VCaP (cell line): ENCODE data around the gene NDFIP2.

Experiments used
- H3K27ac ChIP-seq: fragments of 450-650 bp; 2 replicates; pipeline ENCODE4 v1.5.1; 2017
- CTCF ChIP-seq: fragments of 450-650 bp; conservative IDR thresholded peaks from 2 replicates; pipeline ENCODE4 v1.5.1; 2017; ENCODE audit warnings: mild to moderate bottlenecking, moderate library complexity

NDFIP2 gene

GRCh38 chr13:79442221-79442620 is 38.7 kb upstream of the NDFIP2 start:
- TF ChIP-seq CTCF, result no peak
- peak overlapping the region; percentile 57 for H3K27ac ChIP-seq

DNA sequence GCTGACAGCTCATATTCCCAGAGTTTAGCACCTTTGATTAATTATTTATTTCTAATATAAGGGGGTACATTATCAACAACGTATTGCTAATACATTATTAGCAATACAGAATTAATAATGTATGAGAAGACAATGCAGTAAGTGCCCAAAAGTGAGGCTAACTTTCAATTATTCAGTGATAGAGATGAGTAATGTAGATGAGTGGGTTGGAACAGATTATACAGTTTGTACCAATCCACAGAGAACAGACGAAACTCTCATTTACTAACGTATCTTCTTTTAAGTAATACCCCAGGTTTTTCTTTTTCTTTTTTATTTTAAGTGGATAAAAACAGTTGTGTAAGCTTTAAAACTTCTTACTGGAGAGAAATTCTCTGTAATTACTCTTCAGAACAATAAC is 38.2 kb upstream of the NDFIP2 start:
- no peak for TF ChIP-seq CTCF
- H3K27ac ChIP-seq, result peak overlapping the region; percentile 57; the same call in 1 of the 2 replicates

- no peak for TF ChIP-seq CTCF
- H3K27ac ChIP-seq, result no peak overlapping the region; the same call in 1 of the 2 replicates
Observed at GRCh38 chr13:79445968-79446645, 34.8 kb upstream of the NDFIP2 start.

DNA sequence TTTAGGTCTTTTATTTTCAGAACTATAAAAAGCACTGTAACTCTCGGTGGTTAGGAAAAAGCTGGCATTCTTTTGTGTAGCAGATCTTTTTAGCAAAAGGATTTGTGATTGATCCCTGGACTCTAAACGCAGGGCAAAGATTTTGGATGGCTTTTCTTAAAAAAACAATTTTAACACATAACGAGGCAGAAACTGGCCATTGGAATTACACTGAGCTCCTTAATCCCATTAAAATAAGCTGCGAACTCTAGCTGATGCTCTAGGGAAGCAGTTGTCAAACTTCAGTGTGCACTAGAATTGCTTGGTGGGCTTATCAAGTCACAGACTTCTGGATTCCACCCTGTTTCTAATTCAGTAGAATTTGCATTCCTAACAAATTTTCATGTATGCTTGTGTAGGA is 33.8 kb upstream of the NDFIP2 start:
- no peak overlapping the region for H3K27ac ChIP-seq
- TF ChIP-seq CTCF, result no peak

- H3K27ac ChIP-seq, result no peak overlapping the region
- no peak for TF ChIP-seq CTCF
Observed at GRCh38 chr13:79447741-79448140, 33.2 kb upstream of the NDFIP2 start.

DNA sequence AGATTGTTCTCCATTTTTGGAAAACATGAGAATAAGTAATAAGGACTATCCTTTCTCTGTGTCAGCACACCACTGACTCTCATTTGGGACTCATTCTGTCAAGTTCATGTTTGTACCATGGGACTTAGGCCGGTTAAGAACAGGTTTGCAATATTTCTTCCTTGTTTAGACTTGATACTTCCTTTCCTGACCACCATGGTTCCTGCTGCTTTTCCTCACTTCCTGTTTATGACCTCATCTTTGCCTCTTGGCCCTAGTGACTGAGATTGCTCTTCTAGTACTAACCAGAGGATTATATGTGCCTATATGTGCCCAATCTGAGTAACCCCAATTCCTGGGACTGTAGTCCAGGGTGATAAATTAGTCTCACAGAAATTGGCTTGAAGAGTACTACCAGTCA is 32.5 kb upstream of the NDFIP2 start:
- H3K27ac ChIP-seq, result no peak overlapping the region
- no peak for TF ChIP-seq CTCF

GRCh38 chr13:79450110-79450509 is 30.8 kb upstream of the NDFIP2 start:
- TF ChIP-seq CTCF, result no peak
- no peak overlapping the region for H3K27ac ChIP-seq
